Activated CD8-positive, alpha-beta memory T cell treated with anti-CD3 and anti-CD28 coated beads, Interleukin-2, amount 50 U/mL, for 1 hour (primary cell): Measurements from ENCODE around the gene XKR3.
"Not testable (repeated sequence)": the region's sequence is repeated elsewhere in the genome, so short reads cannot be mapped to it uniquely, and the experiment has no call there.

ENCODE experiments used
- DNase-seq: peaks from one replicate; pipeline ENCODE4 v3.0.0-alpha.2; 2020; ENCODE audit errors: extremely low read depth

XKR3 gene

GRCh38 chr22:16824716-16825687, at the start of gene XKR3:
Gene XKR3 (minus strand): TSS chr22:16825411. CDS start chr22:16808073, 17,338 bp downstream.
- DNase-seq: no peak

- not testable (repeated sequence) for DNase-seq
These were observed 44.4 kb upstream of the XKR3 start for GRCh38 chr22:16869640-16870039.

- no peak for DNase-seq
These were observed 41.0 kb upstream of the XKR3 start for GRCh38 chr22:16866167-16866566.

- DNase-seq: not testable (repeated sequence)
These were observed 31.6 kb upstream of the XKR3 start for GRCh38 chr22:16856851-16857250.

- DNase-seq: no peak
These were observed 29.4 kb upstream of the XKR3 start for GRCh38 chr22:16854631-16855030.

- not testable (repeated sequence) for DNase-seq
These were observed 26.2 kb upstream of the XKR3 start for GRCh38 chr22:16851268-16851996.

GRCh38 chr22:16847271-16847670, 22.1 kb upstream of the XKR3 start:
- DNase-seq: no peak

GRCh38 chr22:16845881-16846280, 20.7 kb upstream of the XKR3 start:
- no peak for DNase-seq

- DNase-seq: no peak
These were observed 20.3 kb upstream of the XKR3 start for GRCh38 chr22:16845465-16845864.

- DNase-seq: no peak
These were observed 19.3 kb upstream of the XKR3 start for GRCh38 chr22:16844529-16844928.

GRCh38 chr22:16838073-16838472, 12.9 kb upstream of the XKR3 start:
- DNase-seq: no peak

- no peak for DNase-seq
These were observed 9.8 kb upstream of the XKR3 start for GRCh38 chr22:16834971-16835370.

GRCh38 chr22:16831257-16831656, 6.0 kb upstream of the XKR3 start:
- DNase-seq: no peak

- no peak for DNase-seq
These were observed 4.8 kb upstream of the XKR3 start for GRCh38 chr22:16829985-16830384.

- DNase-seq: no peak
These were observed 3.7 kb upstream of the XKR3 start for GRCh38 chr22:16828876-16829275.

- DNase-seq: no peak
These were observed 2.3 kb upstream of the XKR3 start for GRCh38 chr22:16827506-16827905.

- DNase-seq: no peak
These were observed 6.0 kb downstream of the XKR3 start for GRCh38 chr22:16819249-16819648.

- DNase-seq: no peak
These were observed 6.7 kb downstream of the XKR3 start for GRCh38 chr22:16818538-16818937.

- DNase-seq: no peak
These were observed 10.1 kb downstream of the XKR3 start for GRCh38 chr22:16815073-16815472.

- no peak for DNase-seq
These were observed 14.9 kb downstream of the XKR3 start for GRCh38 chr22:16810188-16810802.

GRCh38 chr22:16808744-16809143, 16.5 kb downstream of the XKR3 start:
- DNase-seq: no peak

- no peak for DNase-seq
These were observed 18.1 kb downstream of the XKR3 start for GRCh38 chr22:16807109-16807508.
